Breast epithelium (tissue), 3 donors: ENCODE measurements around the gene ANTXR1.

Source experiments
- CTCF ChIP-seq, 3 donors: fragments of 450-650 bp; IDR thresholded peaks; one replicate each; pipeline ENCODE4 v1.5.1; 2016 to 2017; ENCODE audit warnings: antibody characterized with exemption in 3 of 3, mild to moderate bottlenecking in 3 of 3, moderate library complexity in 3 of 3
- POLR2A ChIP-seq: fragments of 450-650 bp; IDR thresholded peaks from one replicate; pipeline ENCODE4 v1.6.1; 2016; ENCODE audit warnings: antibody characterized with exemption, mild to moderate bottlenecking, moderate library complexity
- POLR2AphosphoS5 ChIP-seq, 3 donors: sonication (generic); formaldehyde crosslinking; IDR thresholded peaks; one replicate each; pipeline ENCODE4 v1.6.1; 2017; ENCODE audit warnings: antibody characterized with exemption in 3 of 3

- no peak for TF ChIP-seq CTCF (IDR thresholded peaks at IDR 0.05)
- no peak for TF ChIP-seq POLR2A
- TF ChIP-seq POLR2AphosphoS5 (IDR thresholded peaks at IDR 0.05), result no peak
Measured at GRCh38 chr2:68964282-68964681, 48.7 kb upstream of the ANTXR1 start.
